ENCODE data around the gene IGF2BP3.
A peak's percentile ranks its signal among the peaks of the same experiment; 100 is the strongest.

Gene IGF2BP3

GRCh38 chr7:23357190-23358093, 112.8 kb downstream of the IGF2BP3 start:
- H3K4me3 ChIP-seq (ENCODE audit: control insufficient read depth, low read depth, low read length) = no peak overlapping the region

GRCh38 chr7:23356726-23357125, 113.6 kb downstream of the IGF2BP3 start:
- DNase-seq (ENCODE audit: low read depth) = peak; percentile 46
- no peak overlapping the region for H3K4me3 ChIP-seq (ENCODE audit: control insufficient read depth, low read depth, low read length)
- no peak for TF ChIP-seq CTCF (conservative IDR thresholded peaks at IDR 0.05; ENCODE audit: control insufficient read depth, insufficient read depth, low read depth, low read length)

More at GRCh38 chr7:23357190-23358093, 112.8 kb downstream of the IGF2BP3 start:
- peak; percentile 30 for TF ChIP-seq CTCF (conservative IDR thresholded peaks at IDR 0.05; ENCODE audit: control insufficient read depth, insufficient read depth, low read depth, low read length)
- DNase-seq (ENCODE audit: low read depth) = peak; percentile 51

- TF ChIP-seq CTCF (conservative IDR thresholded peaks at IDR 0.05; ENCODE audit: control insufficient read depth, insufficient read depth, low read depth, low read length) = no peak
- no peak for DNase-seq (ENCODE audit: low read depth)
- no peak overlapping the region for H3K4me3 ChIP-seq (ENCODE audit: control insufficient read depth, low read depth, low read length)
Observed at GRCh38 chr7:23356168-23356567, 114.1 kb downstream of the IGF2BP3 start.

GRCh38 chr7:23353172-23353571, 117.1 kb downstream of the IGF2BP3 start:
- no peak overlapping the region for H3K4me3 ChIP-seq (ENCODE audit: control insufficient read depth, low read depth, low read length)
- no peak for DNase-seq (ENCODE audit: low read depth)
- TF ChIP-seq CTCF (conservative IDR thresholded peaks at IDR 0.05; ENCODE audit: control insufficient read depth, insufficient read depth, low read depth, low read length) = no peak

- no peak for DNase-seq (ENCODE audit: low read depth)
- no peak for TF ChIP-seq CTCF (conservative IDR thresholded peaks at IDR 0.05; ENCODE audit: control insufficient read depth, insufficient read depth, low read depth, low read length)
- H3K4me3 ChIP-seq (ENCODE audit: control insufficient read depth, low read depth, low read length) = no peak overlapping the region
Observed at GRCh38 chr7:23350466-23350865, 119.8 kb downstream of the IGF2BP3 start.

- TF ChIP-seq CTCF (conservative IDR thresholded peaks at IDR 0.05; ENCODE audit: control insufficient read depth, insufficient read depth, low read depth, low read length) = no peak
- H3K4me3 ChIP-seq (ENCODE audit: control insufficient read depth, low read depth, low read length) = no peak overlapping the region
- DNase-seq (ENCODE audit: low read depth) = peak; percentile 88
Observed at GRCh38 chr7:23349484-23350157, 120.7 kb downstream of the IGF2BP3 start.

Data from fibroblast of mammary gland (primary cell).